Peyer's patch (tissue), 4 donors: Measurements from ENCODE around the gene CEP350.

Experiments
- CTCF ChIP-seq, 6 experiments: fragments of 450-650 bp in 4 of 6; fragments of 200-600 bp in 2 of 6; sonication (generic) in 1 of 6; IDR thresholded peaks; one replicate each; pipeline ENCODE4 v1.5.1; 2017 to 2019; ENCODE audit warnings: antibody characterized with exemption in 6 of 6, mild to moderate bottlenecking in 3 of 6, moderate library complexity in 1 of 6
- POLR2A ChIP-seq, 2 donors: fragments of 450-650 bp; IDR thresholded peaks; one replicate each; pipeline ENCODE4 v1.5.1; 2017; ENCODE audit warnings: antibody characterized with exemption in 2 of 2, mild to moderate bottlenecking in 2 of 2, moderate library complexity in 2 of 2

- no peak for TF ChIP-seq CTCF (IDR thresholded peaks at IDR 0.05)
- no peak for TF ChIP-seq POLR2A (IDR thresholded peaks at IDR 0.05)
These were observed 163.1 kb downstream of the CEP350 start for GRCh38 chr1:180117764-180118116.
